COLO668 (cell line): ENCODE data around the gene TNFRSF13B.
"Not testable (repeated sequence)": the region's sequence is repeated elsewhere in the genome, so short reads cannot be mapped to it uniquely, and the experiment has no call there.

ENCODE experiments used
- DNase-seq: peaks from one replicate; lab custom pipeline; 2025; ENCODE audit not compliant: unreplicated experiment; lab: John Stamatoyannopoulos, UW

TNFRSF13B gene

DNA sequence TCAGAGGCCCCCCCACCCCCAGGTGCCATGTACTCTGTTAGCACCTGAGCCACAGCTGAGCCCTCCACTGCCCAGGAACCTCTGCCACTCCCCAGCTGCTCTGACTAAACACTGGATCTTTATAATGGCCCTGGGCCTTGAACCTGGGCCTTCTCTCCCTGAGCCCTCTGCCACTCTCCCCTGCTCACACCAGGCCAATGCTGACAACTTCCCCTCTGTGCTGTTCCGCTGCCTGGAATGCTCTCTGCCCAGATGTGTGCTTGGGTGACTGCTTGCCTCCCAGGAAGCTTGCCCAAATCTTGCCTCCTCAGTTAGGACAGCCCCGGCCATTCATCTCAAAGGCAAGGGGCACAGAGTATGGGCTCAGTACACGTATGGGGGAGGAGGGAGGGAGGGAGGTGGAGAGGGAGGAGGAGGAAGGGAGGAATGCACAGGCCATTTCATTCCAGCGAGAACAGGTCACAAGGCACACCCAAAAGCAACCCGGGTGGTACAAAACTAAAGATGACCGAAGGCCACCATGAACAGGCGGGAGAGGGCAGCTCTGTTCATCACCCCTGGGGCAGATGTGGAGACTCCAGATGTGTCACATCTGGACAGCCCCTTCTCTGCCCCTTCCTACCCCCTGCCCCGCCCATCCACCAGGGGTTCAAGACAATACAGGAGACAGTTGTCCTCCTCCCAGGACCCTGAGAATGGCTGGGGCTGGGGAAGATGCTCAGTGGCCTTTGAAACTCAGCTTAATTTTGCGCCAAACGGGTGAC is 15.3 kb upstream of the TNFRSF13B start:
- DNase-seq = no peak

DNA sequence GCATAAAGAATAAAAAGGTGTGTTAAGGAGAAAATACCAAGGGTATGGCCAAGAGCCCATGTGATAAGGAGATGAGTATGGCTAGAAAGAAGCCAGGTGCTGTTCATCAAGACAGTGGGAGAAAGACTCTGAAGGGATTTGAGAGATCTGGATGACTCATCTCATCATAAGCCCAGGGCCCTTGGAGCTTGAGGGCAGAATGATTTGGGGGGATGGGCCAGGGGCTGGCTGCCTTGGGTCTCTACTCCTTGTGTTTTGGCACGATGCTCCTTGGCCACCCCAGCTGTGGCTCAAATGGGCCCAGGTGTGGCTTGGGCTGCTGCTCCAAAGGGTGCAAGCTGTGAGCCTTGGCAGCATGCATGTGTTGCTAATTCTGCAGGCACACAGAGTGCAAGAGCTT is 14.5 kb upstream of the TNFRSF13B start:
- no peak for DNase-seq

DNA sequence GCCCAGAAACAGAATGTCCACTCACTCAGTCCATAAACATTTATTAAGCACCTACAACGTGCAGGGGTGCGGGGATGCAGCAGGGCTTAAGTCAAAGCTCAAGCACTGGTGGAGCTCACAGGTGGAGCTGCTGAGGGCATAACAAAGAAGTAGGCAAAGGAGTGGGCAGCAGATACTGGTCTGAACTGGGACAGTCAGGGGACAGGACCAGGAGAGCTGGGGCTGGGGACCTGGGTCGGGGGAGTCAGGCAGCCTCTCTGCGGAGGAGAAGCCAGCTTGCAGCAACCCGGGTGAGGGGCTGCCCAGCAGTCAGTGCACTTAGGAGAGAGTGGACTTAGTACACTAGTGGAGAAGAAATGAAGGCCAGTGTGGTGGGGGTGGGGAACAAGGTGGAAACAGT is 10.0 kb upstream of the TNFRSF13B start:
- no peak for DNase-seq

DNA sequence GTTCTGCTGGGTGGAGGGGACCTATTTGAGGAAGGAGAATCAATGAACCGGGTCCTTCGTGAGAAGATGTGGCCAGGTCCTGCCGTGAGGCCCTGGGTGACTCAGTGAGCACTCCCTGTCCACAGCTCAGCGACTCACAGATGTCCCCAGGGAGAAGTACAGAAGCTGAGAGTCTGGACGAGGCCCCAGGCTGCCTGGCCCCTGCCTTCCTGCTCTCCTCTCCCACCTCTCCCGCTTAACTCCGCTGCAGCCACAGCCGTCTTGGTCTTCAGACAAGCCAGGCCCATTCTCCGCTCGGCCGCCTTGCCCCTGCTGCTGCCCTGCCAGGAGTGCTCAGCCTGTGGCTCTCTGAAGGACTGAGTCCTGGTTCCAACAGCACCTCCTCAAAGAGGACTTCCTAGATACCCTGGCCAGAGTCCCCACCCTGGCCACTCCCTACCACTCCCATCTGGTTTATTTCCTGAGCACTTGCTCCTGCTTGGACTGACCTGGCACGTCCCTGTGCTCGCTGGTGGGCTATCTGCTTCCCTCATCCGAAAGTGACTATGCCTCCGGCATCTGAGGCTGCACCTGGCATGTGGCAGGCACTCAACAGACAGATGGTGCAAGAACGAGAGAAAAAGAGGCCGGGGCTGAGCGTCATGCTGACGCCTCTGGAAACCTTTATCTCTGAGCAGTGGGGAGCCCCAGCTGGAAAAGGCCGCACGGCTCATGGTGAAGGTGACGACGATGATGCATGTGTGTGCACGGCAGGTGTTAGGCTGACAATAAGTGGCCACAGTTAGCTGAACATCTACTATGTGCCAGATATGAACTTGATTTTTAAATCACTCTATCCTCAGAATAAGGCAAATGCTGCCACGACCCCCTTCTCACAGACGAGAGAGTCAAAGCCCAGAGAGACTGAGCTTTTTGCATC is 9.2 kb upstream of the TNFRSF13B start:
- peak; percentile 24 for DNase-seq

DNA sequence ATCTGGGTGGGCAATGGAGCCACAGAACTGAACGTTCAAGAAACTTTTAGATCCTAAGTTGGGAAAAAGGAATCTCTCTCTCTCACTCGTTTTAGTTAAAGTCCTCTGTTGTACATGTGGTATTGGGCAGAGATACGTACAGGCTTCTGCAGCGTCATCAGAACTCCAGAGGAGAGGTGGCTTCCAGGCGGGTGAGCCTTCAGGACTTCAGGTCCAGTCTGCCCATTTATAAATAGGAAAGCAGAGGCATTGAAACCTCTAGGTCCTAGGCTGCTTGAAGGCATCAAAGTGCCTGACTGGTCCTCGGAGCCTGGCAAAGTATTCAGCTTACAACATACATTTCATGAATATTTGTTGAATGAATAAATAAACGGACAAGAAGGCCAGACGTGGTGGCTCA is 8.1 kb upstream of the TNFRSF13B start:
- DNase-seq = no peak

DNA sequence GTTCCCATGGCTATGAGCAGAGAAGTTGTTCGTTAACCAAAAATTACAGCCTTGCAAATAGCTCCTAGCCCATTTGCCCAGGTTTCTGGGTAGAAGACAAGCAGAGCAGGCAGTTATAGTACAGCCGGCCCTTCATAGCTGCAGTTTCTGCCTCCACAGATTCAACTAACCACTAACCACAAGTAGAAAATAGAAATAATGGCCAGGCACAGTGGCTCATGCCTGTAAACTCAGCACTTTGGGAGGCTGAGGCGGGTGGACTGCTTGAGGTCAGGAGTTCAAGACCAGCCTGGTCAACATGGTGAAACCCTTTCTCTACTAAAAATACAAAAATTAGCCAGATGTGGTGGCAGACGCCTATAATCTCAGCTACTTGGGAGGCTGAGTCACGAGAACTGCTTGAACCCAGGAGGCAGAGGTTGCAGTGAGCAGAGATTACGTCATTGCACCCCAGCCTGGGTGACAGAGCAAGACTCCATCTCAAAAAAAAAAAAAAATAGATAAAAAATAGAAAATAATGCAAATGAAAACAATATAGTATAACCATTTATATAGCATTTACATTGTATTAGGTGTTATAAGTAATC is 7.4 kb upstream of the TNFRSF13B start:
- not testable (repeated sequence) for DNase-seq

DNA sequence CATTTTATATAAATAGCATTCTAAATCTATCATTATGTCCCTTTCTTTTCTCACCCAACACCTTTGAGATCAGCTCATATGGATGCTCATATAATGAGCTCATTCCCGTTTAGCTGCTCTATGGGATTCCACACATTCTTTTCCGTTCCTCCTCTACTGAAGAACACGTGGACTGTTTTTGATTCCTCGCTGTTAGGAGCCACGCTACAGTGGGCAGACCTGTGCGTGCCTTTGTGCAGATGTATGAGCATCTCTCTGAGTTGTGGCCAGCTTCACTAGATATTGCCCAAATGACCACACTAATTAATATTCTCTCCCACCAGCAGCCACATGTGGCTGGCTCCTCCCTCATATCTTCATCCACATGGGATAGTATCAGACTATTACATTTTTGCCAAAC is 6.0 kb upstream of the TNFRSF13B start:
- DNase-seq = no peak

DNA sequence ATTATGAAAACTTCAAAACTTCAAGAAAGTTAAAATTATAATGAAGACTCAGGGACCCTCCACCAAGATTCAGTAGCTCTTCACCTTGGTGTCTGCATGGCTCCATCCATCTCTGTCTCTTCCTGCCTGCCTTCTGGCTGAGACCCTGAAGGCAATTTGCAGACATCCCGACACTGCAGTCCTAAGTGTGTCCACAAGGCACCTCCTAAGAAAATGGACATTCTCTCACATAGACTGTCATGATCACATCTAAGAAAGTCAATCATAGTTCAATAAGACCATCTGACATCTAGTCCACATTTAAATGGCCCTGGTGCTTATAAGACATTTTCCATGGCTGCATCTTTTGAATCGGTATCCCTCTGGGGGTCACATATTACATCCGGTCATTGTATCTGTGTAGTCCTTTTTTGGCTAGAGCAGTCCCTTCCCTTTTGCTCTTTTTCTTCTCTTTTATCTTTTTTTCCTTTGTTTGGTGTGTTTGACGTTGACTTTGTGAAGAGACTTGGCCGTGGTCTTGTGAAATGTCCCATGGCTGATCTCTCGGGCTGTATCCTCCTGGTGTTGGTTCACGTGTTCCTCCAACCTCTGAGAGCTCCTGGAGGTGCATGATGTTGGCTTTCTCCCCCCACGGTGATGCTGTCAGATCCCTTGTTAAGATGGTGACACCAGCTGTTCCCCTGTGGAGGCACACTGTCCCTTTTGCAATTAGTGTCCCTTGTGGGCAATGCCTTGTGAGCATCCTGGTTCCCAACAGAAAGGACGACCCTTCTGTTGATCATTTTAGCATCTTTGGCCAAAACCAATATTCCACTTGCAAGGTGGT is 5.0 kb upstream of the TNFRSF13B start:
- DNase-seq = no peak

DNA sequence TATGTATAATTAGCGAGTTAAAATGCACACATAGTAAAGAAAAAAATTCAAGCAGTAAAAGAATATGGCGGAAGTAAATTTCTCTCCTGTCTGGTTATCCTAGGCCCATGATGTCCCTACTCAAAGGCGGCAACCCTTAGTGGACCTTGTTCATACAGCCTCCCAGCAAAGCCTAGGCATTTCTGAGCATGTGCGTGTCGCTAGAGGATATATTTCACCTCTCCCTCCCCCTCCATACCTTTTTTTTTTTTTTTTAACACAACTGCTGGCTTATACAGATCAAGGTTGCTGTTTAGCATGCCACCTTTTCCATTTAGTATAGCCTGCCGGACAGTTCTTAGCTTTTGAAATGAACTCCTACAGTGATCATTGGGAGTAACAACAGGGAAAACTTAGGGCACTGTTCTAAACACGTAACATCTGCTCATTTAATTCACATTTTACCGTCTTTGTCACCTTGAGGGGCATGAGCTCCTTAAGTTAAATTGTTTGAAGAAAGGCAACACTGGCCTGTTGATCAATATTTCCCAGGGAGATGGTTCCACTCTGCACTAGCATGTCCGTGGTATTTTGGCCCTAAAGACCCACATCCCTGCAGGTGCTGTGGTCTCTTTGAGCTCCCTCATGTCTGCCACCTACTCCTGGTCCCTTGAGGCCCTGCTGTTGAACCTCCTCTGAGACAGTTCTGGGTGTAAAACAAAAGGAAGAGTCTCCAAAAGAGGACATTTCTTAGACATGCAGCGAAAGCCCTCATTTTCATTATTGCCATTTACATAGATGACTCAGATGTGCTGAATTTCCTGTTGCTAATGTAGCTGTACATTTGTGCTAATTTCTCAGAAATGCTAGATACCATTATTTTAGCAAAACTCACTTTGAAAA is 4.1 kb upstream of the TNFRSF13B start:
- no peak for DNase-seq

DNA sequence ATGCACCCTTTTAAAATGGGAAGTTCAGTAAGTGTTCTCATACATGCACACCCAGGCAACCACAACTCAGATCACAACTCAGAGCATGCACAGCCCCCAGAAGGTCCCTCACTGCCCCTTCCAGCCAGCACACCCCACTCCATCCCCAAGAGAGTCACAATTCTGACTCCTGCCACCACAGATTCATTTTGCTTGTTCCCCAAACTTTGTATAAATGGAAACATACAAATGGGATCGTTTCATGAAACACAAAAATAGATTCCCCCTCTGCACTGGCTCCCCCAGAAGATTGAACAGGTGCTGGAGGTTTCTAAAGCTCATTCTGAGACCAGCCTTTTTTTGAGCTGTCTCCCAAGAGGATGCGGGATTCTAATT is 3.3 kb upstream of the TNFRSF13B start:
- no peak for DNase-seq

DNA sequence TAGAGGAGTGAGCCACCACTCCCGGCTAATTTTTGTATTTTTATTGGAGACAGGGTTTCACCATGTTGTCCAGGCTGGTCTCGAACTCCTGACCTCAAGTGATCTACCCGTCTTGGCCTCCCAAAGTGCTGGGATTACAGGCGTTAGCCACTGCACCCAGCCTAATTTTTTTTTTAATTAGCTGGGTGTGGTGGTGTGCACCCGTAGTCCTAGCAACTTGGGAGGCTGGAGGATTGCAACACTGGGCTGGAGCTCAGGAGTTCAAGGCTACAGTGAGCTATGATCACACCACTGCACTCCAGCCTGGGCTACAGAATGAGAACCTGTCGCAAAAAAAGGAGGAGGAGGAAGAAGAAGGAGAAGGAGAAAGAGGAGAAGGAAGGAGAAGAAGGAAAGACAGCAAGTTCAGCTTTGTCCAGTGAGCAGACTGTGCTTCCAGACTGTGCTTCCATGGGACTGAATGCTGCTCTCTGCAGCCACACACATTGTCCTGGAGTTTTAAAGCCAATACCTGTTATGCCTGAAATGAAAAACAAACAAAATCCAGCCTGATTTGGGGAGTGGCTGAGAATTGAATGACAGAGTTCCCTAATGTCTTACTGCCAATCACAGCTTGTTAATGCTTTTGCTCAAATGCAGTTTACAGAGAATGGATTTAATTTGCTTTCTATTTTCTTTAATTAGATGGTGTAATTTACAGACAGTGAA is 2.8 kb upstream of the TNFRSF13B start:
- no peak for DNase-seq

DNA sequence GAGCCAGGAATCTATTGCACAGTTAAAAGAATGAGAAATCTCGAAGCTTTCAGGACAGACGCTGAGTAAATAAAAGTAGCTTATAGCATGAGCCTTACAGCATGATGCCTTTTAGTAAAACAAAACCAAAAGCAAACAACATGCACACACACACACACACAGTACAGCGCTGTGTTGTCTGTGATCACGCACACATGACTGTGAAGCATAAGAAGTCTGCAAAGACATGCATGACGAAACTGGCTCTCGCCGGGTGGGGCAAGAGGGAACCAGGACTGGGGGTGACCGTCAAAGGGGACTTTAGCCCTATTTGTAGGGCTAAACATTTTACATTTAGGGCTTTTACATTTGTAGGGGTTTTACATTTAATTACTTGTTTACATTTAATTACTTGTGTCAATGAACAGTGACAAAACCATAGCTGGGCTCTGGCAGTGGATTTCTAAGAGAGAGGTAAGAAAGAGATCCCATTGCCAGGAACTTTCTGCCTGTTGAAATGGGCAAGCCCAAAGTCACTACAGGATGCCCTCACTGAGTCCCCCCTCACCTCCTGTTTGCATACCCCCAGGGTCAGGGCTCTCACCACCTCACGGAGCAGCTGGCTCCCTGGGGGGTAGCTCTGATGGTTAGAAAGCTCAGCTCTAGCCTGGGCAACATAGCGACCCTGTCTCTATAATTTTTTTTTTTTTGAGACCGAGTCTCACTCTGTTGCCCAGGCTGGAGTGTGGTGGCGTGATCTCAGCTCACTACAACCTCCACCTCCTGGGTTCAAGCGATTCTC is 2.0 kb upstream of the TNFRSF13B start:
- DNase-seq = peak; percentile 7

DNA sequence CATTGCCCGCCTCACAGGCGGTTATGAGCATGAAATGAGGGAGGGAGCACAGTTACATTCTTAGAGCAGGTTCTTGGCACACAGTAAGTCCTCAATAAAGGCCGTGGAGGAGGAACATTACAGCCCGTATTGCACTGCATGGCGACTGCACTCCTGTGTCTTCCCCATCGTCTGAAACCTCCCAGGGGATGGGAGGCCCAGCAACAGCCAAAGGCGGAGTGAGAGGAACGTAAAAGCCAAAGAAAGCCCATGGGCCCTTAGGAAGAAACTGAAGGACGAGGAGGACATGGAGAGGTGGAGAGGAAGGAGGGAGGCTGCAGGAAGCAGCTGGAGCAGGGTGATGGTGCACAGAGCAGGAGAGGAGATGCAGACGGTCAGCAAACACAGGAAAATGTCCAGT is 1.1 kb upstream of the TNFRSF13B start:
- DNase-seq = not testable (repeated sequence)

DNA sequence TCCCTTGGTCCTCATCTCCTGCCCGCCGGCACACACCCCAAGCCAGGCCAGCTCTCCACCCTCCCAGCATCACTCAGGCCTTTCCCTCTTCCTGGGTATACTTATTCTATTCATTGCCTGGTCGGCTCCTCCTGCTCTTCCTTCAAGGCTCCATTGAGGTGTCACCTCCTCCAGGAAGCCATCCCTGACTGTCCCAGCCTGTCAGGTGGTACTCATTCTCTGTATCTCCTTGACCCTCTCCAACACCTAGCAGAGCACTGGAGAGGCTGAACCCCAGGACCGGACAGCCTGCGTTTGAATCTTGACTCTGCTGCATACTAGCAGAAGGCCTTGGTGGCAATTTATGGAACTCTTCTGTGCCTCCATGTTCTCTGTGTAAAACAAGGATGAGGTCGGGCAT is 428 bp upstream of the TNFRSF13B start:
- DNase-seq = no peak

DNA sequence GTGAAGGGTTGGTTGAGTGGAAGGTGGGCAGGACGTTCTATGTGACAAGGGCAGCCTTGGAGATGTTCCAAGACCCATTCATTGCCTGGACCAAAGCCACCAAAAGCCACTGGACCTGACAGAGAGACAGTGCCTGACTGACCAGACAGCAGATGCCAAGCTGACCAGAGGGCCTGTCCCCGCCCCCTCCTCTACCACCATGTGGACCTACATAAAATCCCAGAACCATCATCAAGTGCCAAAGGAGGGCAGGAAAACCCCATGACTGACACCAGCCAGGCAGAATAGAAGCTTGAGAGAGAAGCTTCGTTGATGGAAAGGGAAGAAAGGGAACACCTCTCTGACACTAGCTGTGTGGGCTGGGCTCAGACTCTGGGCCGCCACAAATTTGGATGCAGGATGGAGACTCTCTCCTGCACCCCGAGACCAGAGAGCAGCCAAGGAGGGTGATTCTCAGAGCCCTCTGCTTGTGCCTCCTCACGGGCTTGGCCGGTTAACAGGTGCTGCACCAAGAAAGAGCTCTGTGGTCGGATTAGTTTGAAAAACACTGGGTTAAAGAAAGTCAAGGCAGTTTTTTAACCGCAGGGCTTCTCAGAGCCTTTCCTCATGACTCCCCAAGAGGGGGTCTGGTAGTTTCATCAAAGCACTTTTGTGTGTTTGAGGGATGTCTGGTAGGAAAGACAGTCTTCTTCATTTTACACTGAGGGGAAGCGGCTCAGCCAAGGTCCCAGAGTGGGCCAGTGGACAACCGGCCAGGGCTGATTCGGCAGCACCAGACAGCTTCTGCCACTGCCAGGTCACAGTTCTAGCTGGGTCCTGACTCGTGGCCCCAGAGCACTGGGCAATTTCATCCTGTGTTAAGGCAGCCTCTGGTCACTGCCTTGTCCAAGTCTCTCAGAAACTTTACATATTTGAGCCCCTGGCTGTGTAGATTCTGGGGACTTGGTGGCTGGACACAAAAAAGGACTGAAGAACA is 1.7 kb downstream of the TNFRSF13B start:
- no peak for DNase-seq

DNA sequence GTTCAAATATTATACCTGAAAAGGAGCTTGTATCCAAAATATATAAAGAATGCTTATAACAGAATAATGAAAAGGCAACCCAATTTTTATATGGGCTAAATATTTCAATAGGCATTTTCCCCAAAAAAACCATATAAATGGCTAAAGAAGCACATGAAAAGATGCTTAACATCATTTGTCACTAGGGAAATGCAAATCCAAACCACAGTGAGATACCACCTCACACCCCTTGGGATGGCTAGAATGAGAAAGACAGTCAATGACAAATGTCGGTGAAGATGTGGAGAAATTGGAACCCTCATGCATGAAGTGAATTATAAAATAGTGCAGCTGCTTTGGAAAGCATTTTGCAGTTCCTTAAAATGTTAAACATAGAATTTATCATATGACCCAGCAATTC is 3.1 kb downstream of the TNFRSF13B start:
- no peak for DNase-seq

DNA sequence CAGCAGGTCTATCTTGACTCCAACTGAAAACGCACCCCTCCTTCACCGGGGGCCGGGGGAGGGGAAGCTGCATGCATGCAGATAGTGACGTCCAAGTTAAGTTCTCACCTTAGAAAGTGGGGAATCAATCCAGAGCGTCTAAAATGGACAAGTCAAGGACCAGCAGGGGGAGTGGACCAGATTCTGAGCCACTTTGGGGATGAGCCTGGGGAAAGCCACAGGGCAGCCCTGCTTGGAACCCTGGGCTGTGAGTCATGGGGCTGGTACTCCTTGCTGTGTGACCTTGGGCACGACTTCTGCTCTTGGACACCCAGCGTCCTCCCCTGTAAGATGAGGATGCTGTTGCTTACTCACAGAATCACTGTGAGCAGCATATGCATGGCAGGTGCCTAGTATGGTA is 9.1 kb downstream of the TNFRSF13B start:
- no peak for DNase-seq

DNA sequence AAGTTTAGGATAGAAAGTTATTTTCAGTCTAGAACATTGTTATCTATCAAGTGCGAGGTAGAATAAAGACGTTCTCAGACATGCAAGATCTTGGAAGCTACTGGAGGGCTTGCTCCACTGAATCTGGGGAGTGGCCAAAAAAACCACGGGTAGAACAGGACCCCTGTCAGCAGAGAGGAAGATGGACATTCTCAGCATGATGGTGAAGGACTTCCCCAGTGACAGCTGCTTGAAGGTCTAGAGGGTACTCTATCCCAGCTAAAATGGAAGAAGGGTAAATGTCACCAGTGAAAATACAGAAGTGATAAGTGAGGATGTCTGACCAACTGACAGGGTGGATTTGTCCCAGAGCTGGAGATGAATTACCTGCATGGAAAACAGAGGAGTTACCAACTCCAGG is 10.1 kb downstream of the TNFRSF13B start:
- no peak for DNase-seq
